ENCODE results near the gene ARHGAP15. TPM values are rescaled to one million over a fixed set of nuclear protein-coding genes. Genes with fewer than 3 reads are reported as not detected.

ARHGAP15 gene
- polyA plus RNA-seq, 1 donor from 2014 or later = 0.30 TPM

GRCh38 chr2:143371616-143372015 lies 242.4 kb downstream of the ARHGAP15 start:
- Histone ChIP-seq H2AFZ (ENCODE audit: low read depth, low read length) (no peak overlapping the region), H3K4me3 (ENCODE audit: low read length) (no peak overlapping the region), H4K20me1 (ENCODE audit: insufficient read depth) (no peaks in the 10 kb centered on the region), H3K27ac (ENCODE audit: low read length) (no peak overlapping the region), H3K36me3 (ENCODE audit: insufficient read depth, low read length) (no peaks in the 10 kb centered on the region), H3K79me2 (replicated peaks; ENCODE audit: insufficient read depth, low read length) (no peaks in the 10 kb centered on the region), H3K9ac (ENCODE audit: low read length) (no peak overlapping the region), H3K9me2 (ENCODE audit: insufficient read depth, low read length) (no peaks in the 10 kb centered on the region), H3K9me3 (ENCODE audit: low read length) (no peaks in the 10 kb centered on the region), H3K4me2 (ENCODE audit: low read length) (no peak overlapping the region), H3F3A (ENCODE audit: insufficient read depth, low read length, poor library complexity, severe bottlenecking) (no peaks in the 10 kb centered on the region), H3K27me3 (ENCODE audit: insufficient read depth, low read depth, low read length) (no peaks in the 10 kb centered on the region)
- TF ChIP-seq SMC3 (conservative IDR thresholded peaks at IDR 0.05; ENCODE audit: poor library complexity) = no peak
- no peak for TF ChIP-seq POLR2AphosphoS5 (IDR thresholded peaks at IDR 0.05)
- no peak for TF ChIP-seq TAF1 (IDR thresholded peaks at IDR 0.05; ENCODE audit: low read depth)
- no peak for TF ChIP-seq CTCF (IDR thresholded peaks at IDR 0.05; ENCODE audit: poor library complexity, severe bottlenecking)
- no peak for TF ChIP-seq MXI1 (conservative IDR thresholded peaks at IDR 0.05; ENCODE audit: poor library complexity, severe bottlenecking)
- no peak for TF ChIP-seq EP300 (conservative IDR thresholded peaks at IDR 0.05; ENCODE audit: poor library complexity, severe bottlenecking)
- no peak for TF ChIP-seq EZH2 (IDR thresholded peaks at IDR 0.05; ENCODE audit: borderline replicate concordance, insufficient read depth, low read length, poor library complexity, severe bottlenecking)
- no peak for TF ChIP-seq RAD21 (conservative IDR thresholded peaks at IDR 0.05)
- TF ChIP-seq REST (IDR thresholded peaks at IDR 0.05; ENCODE audit: borderline replicate concordance) = no peak

- no peak overlapping the region for H3K27ac ChIP-seq (ENCODE audit: low read length)
- no peaks in the 10 kb centered on the region for H4K20me1 ChIP-seq (ENCODE audit: insufficient read depth)
- no peaks in the 10 kb centered on the region for H3K79me2 ChIP-seq (replicated peaks; ENCODE audit: insufficient read depth, low read length)
- no peaks in the 10 kb centered on the region for H3K36me3 ChIP-seq (ENCODE audit: insufficient read depth, low read length)
- H3K4me2 ChIP-seq (ENCODE audit: low read length) = no peak overlapping the region
- H3K27me3 ChIP-seq (ENCODE audit: insufficient read depth, low read depth, low read length) = no peaks in the 10 kb centered on the region
- H3K9me3 ChIP-seq (ENCODE audit: low read length) = no peaks in the 10 kb centered on the region
- no peaks in the 10 kb centered on the region for H3K9me2 ChIP-seq (ENCODE audit: insufficient read depth, low read length)
- TF ChIP-seq MXI1 (conservative IDR thresholded peaks at IDR 0.05; ENCODE audit: poor library complexity, severe bottlenecking) = no peak
- no peak for TF ChIP-seq SMC3 (conservative IDR thresholded peaks at IDR 0.05; ENCODE audit: poor library complexity)
- no peak for TF ChIP-seq EP300 (conservative IDR thresholded peaks at IDR 0.05; ENCODE audit: poor library complexity, severe bottlenecking)
- TF ChIP-seq EZH2 (IDR thresholded peaks at IDR 0.05; ENCODE audit: borderline replicate concordance, insufficient read depth, low read length, poor library complexity, severe bottlenecking) = no peak
- TF ChIP-seq POLR2AphosphoS5 (IDR thresholded peaks at IDR 0.05) = no peak
- no peak for TF ChIP-seq CTCF (IDR thresholded peaks at IDR 0.05; ENCODE audit: poor library complexity, severe bottlenecking)
- no peak for TF ChIP-seq REST (IDR thresholded peaks at IDR 0.05; ENCODE audit: borderline replicate concordance)
- no peak for TF ChIP-seq TAF1 (IDR thresholded peaks at IDR 0.05; ENCODE audit: low read depth)
- no peaks in the 10 kb centered on the region for H3F3A ChIP-seq (ENCODE audit: insufficient read depth, low read length, poor library complexity, severe bottlenecking)
- H2AFZ ChIP-seq (ENCODE audit: low read depth, low read length) = no peak overlapping the region
- no peak overlapping the region for H3K4me3 ChIP-seq (ENCODE audit: low read length)
- H3K9ac ChIP-seq (ENCODE audit: low read length) = no peak overlapping the region
Measured at GRCh38 chr2:143375384-143375880, 246.2 kb downstream of the ARHGAP15 start.
